Ishikawa (cell line): ENCODE measurements around the gene SDK1.

Source experiments
- CEBPB ChIP-seq: IDR thresholded peaks from 2 replicates; pipeline ENCODE4 v1.6.1; 2012
- CREB1 ChIP-seq: IDR thresholded peaks from 2 replicates; pipeline ENCODE4 v1.6.1; 2012; ENCODE audit warnings: low read depth
- EGR1 ChIP-seq: IDR thresholded peaks from 2 replicates; pipeline ENCODE4 v1.6.1; 2012
- EP300 ChIP-seq: IDR thresholded peaks from 2 replicates; pipeline ENCODE4 v1.6.1; 2012; ENCODE audit warnings: borderline replicate concordance
- FOXM1 ChIP-seq: IDR thresholded peaks from 2 replicates; pipeline ENCODE4 v1.6.1; 2012; ENCODE audit warnings: low read depth, borderline replicate concordance
- MAX ChIP-seq: IDR thresholded peaks from 2 replicates; pipeline ENCODE4 v1.6.1; 2012
- NFIC ChIP-seq: IDR thresholded peaks from 2 replicates; pipeline ENCODE4 v1.6.1; 2012
- RAD21 ChIP-seq: IDR thresholded peaks from 2 replicates; pipeline ENCODE4 v1.6.1; 2012; ENCODE audit warnings: low read depth
- REST ChIP-seq: IDR thresholded peaks from 2 replicates; pipeline ENCODE4 v1.6.1; 2012; ENCODE audit warnings: low read depth, mild to moderate bottlenecking
- TAF1 ChIP-seq: IDR thresholded peaks from 2 replicates; pipeline ENCODE4 v1.6.1; 2012; ENCODE audit warnings: low read depth, mild to moderate bottlenecking
- TCF12 ChIP-seq: IDR thresholded peaks from 2 replicates; pipeline ENCODE4 v1.6.1; 2012; ENCODE audit warnings: low read depth
- TEAD4 ChIP-seq: IDR thresholded peaks from 2 replicates; pipeline ENCODE4 v1.6.1; 2012
- USF1 ChIP-seq: IDR thresholded peaks from 2 replicates; pipeline ENCODE4 v1.6.1; 2012
- YY1 ChIP-seq: IDR thresholded peaks from 2 replicates; pipeline ENCODE4 v1.6.1; 2012; ENCODE audit warnings: low read depth
- ZBTB7A ChIP-seq: IDR thresholded peaks from 2 replicates; pipeline ENCODE4 v1.6.1; 2012; ENCODE audit warnings: low read depth

SDK1 gene

GRCh38 chr7:3267966-3268690, 32.9 kb upstream of the SDK1 start:
- TF ChIP-seq EGR1 (no peak), CEBPB (no peak), MAX (no peak), FOXM1 (no peak), USF1 (no peak), TEAD4 (no peak)

GRCh38 chr7:3270362-3270761, 30.7 kb upstream of the SDK1 start:
- TF ChIP-seq USF1, result no peak
- TF ChIP-seq TCF12, result no peak
- no peak for TF ChIP-seq MAX
- TF ChIP-seq CEBPB, result no peak
- TF ChIP-seq EGR1, result no peak
- TF ChIP-seq NFIC, result no peak
- no peak for TF ChIP-seq REST
- no peak for TF ChIP-seq RAD21
- TF ChIP-seq FOXM1, result no peak
- TF ChIP-seq TEAD4, result no peak
- TF ChIP-seq EP300, result no peak
- no peak for TF ChIP-seq YY1
- no peak for TF ChIP-seq ZBTB7A
- no peak for TF ChIP-seq CREB1
- TF ChIP-seq TAF1, result no peak

GRCh38 chr7:3271298-3271697, 29.8 kb upstream of the SDK1 start:
- TF ChIP-seq RAD21 (no peak), EGR1 (no peak), YY1 (no peak), NFIC (no peak), MAX (no peak), CREB1 (no peak), TEAD4 (no peak), TCF12 (no peak), CEBPB (no peak), USF1 (no peak)

GRCh38 chr7:3272691-3273141, 28.3 kb upstream of the SDK1 start:
- TF ChIP-seq MAX (no peak), EGR1 (no peak), TCF12 (no peak), TAF1 (no peak), TEAD4 (no peak), RAD21 (no peak), EP300 (no peak), CEBPB (no peak), USF1 (no peak), YY1 (no peak), ZBTB7A (no peak), CREB1 (no peak), NFIC (no peak), REST (no peak)

- no peak for TF ChIP-seq RAD21
- TF ChIP-seq FOXM1, result no peak
- TF ChIP-seq NFIC, result no peak
- TF ChIP-seq TEAD4, result no peak
- TF ChIP-seq YY1, result no peak
- no peak for TF ChIP-seq TAF1
- TF ChIP-seq CREB1, result no peak
- no peak for TF ChIP-seq USF1
- TF ChIP-seq EGR1, result no peak
- no peak for TF ChIP-seq TCF12
- TF ChIP-seq EP300, result no peak
Measured at GRCh38 chr7:3274131-3274530, 26.9 kb upstream of the SDK1 start.
